ENCODE results near the gene GKN2.

GRCh38 chr2:68920481-68921170 is 32.1 kb downstream of the GKN2 start:
- TF ChIP-seq CTCF (IDR thresholded peaks at IDR 0.05; ENCODE audit: low read length) (no peak), EZH2phosphoT487 (IDR thresholded peaks at IDR 0.05; ENCODE audit: low read length) (no peak), EZH2 (optimal IDR thresholded peaks at IDR 0.05; ENCODE audit: low read depth, low read length) (no peak)
